ENCODE data around the gene SRSF3.
"Not testable (repeated sequence)": the region's sequence is repeated elsewhere in the genome, so short reads cannot be mapped to it uniquely, and the experiment has no call there.

The SRSF3 gene

GRCh38 chr6:36597775-36598174, 3.6 kb downstream of the SRSF3 start:
- DNase-seq (ENCODE audit: low read depth): no peak
- peak overlapping the region; percentile 100 for H3K4me3 ChIP-seq (ENCODE audit: low read length)
- TF ChIP-seq, protein P1, sequence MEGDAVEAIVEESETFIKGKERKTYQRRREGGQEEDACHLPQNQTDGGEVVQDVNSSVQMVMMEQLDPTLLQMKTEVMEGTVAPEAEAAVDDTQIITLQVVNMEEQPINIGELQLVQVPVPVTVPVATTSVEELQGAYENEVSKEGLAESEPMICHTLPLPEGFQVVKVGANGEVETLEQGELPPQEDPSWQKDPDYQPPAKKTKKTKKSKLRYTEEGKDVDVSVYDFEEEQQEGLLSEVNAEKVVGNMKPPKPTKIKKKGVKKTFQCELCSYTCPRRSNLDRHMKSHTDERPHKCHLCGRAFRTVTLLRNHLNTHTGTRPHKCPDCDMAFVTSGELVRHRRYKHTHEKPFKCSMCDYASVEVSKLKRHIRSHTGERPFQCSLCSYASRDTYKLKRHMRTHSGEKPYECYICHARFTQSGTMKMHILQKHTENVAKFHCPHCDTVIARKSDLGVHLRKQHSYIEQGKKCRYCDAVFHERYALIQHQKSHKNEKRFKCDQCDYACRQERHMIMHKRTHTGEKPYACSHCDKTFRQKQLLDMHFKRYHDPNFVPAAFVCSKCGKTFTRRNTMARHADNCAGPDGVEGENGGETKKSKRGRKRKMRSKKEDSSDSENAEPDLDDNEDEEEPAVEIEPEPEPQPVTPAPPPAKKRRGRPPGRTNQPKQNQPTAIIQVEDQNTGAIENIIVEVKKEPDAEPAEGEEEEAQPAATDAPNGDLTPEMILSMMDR (IDR thresholded peaks at IDR 0.05; ENCODE audit: insufficient read depth, low read depth, low read length, missing control alignments): no peak

DNA sequence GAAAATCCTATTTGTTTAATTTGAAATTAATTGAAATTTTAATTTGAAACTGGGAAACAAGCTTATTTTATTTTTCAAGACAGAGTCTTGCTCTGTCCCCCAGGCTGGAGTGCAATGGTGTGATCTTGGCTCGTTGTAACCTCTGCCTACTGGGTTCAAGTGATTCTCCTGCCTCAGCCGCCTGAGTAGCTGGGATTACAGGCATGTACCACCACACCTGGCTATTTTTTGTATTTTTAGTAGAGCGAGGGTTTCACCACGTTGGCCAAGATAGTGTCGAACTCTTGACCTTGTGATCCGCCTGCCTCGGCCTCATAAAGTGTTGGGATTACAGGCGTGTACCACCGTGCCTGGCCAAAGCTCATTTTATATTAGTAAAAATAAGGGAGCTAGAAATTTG, 4.2 kb downstream of the SRSF3 start:
- peak overlapping the region; percentile 100 for H3K4me3 ChIP-seq (ENCODE audit: low read length)
- DNase-seq (ENCODE audit: low read depth): no peak
- TF ChIP-seq, protein P1 (IDR thresholded peaks at IDR 0.05; ENCODE audit: insufficient read depth, low read depth, low read length, missing control alignments): no peak

- DNase-seq (ENCODE audit: low read depth): no peak
- H3K4me3 ChIP-seq (ENCODE audit: low read length): peak overlapping the region; percentile 100
These were observed 4.7 kb downstream of the SRSF3 start for GRCh38 chr6:36598739-36599318.

GRCh38 chr6:36599791-36600209, 5.6 kb downstream of the SRSF3 start:
- H3K4me3 ChIP-seq (ENCODE audit: low read length): peak overlapping the region; percentile 100
- TF ChIP-seq, protein P1 (IDR thresholded peaks at IDR 0.05; ENCODE audit: insufficient read depth, low read depth, low read length, missing control alignments): no peak
- peak; percentile 86 for DNase-seq (ENCODE audit: low read depth)

More at GRCh38 chr6:36598739-36599318, 4.7 kb downstream of the SRSF3 start:
- TF ChIP-seq, protein P1 (IDR thresholded peaks at IDR 0.05; ENCODE audit: insufficient read depth, low read depth, low read length, missing control alignments): no peak

- TF ChIP-seq, protein P1 (IDR thresholded peaks at IDR 0.05; ENCODE audit: insufficient read depth, low read depth, low read length, missing control alignments): no peak
- no peak for DNase-seq (ENCODE audit: low read depth)
- peak overlapping the region; percentile 100 for H3K4me3 ChIP-seq (ENCODE audit: low read length)
These were observed 6.5 kb downstream of the SRSF3 start for GRCh38 chr6:36600564-36601146.

- H3K4me3 ChIP-seq (ENCODE audit: low read length); DNase-seq (ENCODE audit: low read depth): not testable (repeated sequence)
These were observed 7.7 kb downstream of the SRSF3 start for GRCh38 chr6:36601818-36602217.

DNA sequence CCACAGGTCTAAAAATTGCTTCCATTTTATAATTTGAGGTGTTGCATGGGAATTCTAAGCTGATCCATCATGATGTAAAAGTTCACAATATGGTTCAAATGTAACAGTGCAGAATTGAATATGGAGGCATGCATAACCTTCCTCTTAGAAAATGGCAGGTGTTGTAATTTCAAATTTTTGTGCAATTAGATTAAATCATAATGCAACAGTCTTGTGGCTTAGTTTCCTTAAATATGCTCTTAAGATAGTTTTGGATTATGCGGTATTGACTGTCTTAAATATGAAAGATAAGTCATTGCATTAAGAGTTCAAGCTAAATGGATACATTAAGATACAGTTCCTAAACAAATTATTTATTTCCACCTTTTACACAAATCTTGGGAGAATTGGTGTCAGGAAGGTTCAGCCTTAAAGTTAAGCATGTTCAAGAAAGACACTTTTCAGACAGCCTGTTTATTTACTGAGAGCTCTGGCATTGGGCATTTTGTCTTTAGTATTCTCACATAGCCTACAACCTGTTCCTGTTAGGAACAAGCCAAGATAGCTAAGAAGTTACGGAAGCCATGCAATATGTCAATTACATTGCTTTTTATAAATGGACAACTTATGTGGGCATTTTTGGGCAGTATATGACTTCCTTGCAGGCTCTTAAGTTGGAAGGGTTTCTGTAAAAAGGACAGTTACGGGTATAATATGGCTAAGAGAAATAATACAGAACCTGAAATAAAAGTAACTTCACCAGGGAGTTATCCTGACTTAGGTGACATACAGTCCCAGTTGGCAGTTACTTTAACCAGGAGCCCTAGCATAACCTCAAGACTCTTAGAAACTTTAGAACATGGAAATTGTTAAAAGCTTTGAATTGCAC, 9.3 kb downstream of the SRSF3 start:
- H3K4me3 ChIP-seq (ENCODE audit: low read length): no peak overlapping the region

More for the DNA sequence above, 9.3 kb downstream of the SRSF3 start:
- DNase-seq (ENCODE audit: low read depth): no peak
- TF ChIP-seq, protein P1 (IDR thresholded peaks at IDR 0.05; ENCODE audit: insufficient read depth, low read depth, low read length, missing control alignments): no peak

Measured in epithelial cell of esophagus (primary cell).